ENCODE results near the gene RNF11.

The RNF11 gene

GRCh38 chr1:51311826-51312225 is 75.8 kb downstream of the RNF11 start:
- no peak overlapping the region for H3K4me3 ChIP-seq (ENCODE audit: low read depth, low read length)

GRCh38 chr1:51312718-51313117 is 76.6 kb downstream of the RNF11 start:
- no peak overlapping the region for H3K4me3 ChIP-seq (ENCODE audit: low read depth, low read length)

DNA sequence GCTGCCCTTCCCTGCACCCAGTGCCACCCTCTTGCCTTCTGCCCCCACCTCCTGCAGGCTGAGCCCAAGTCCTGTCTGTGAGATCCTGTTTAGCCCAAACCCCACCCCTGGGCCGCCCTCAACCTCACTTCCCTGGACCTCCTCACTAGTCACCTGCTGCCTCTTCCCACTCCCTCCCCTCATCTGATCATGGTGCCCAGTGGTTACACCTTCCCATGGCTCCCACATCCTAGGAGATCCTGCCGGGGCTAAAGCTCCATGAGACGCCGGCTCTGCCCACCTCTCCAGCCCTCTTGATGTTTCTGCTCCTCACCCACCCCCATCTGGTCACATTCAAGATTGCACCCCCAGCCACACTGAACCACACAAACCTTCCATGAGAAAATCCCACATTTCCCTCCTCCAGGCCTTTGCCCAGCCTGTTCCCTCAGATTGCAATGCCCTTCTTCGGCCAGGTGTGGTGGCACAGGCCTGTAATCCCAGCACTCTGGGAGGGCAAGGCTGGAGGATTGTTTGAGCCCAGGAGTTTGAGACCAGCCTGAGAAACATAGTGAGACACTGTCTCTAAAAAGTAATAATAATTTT is 77.3 kb downstream of the RNF11 start:
- no peak overlapping the region for H3K4me3 ChIP-seq (ENCODE audit: low read depth, low read length)

- H3K4me3 ChIP-seq (ENCODE audit: low read depth, low read length), result no peak overlapping the region
These were observed 78.1 kb downstream of the RNF11 start for GRCh38 chr1:51313961-51314777.

DNA sequence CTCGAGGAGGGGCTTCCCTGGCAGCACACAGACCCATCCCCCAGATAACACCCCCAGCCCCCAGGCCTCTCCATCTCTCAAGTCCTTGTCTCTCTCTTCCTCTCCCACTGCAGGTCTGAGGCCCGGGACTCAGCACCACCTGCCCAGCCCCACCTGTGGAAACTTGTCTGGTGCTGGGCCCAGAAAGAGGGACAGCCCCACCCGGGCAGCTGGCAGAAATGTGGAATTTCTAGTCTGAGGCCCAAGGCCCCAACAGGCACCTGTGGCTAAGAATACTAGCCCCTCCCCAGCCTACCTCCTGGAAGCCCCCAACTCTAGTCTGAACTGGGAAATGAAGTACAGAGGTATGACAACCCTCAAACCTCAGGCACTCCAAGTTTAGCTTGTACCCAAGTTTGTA is 78.9 kb downstream of the RNF11 start:
- H3K4me3 ChIP-seq (ENCODE audit: low read depth, low read length), result no peak overlapping the region

DNA sequence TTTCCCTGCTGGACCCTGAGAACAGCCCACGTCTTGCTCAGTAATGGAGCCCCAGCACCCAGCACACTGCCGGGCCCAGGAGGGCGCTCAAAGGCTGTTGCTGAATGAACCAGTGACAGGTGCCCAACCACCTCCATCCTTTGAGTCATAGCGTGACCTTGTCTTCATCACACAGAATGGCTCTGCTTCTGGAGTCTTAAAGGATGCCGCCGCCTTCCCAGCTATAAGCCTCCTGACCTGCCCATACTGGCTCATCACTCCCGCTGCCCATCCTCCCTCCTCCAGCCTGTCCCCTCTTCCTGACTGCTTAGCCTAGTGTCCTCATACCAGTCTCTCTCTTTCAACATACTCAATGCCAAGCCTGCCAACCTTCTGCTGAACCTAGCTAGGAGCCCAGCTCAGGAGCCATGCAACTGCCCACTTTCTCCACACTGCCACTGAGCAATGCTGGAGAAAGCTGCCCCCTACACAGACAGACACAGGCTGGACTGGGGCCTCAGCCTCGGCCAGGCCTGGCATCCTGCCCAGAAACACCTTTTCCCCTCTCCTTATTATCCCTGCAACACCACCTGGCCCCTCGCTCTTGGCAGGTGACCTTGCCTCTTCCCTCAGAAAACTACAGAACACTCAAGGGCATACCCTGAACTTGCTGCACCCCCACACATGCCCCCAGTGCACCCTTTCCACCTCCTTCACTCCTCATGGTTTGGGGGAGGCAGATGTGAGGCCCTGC is 80.2 kb downstream of the RNF11 start:
- no peak overlapping the region for H3K4me3 ChIP-seq (ENCODE audit: low read depth, low read length)

- no peak overlapping the region for H3K4me3 ChIP-seq (ENCODE audit: low read depth, low read length)
These were observed 80.7 kb downstream of the RNF11 start for GRCh38 chr1:51316846-51317120.

DNA sequence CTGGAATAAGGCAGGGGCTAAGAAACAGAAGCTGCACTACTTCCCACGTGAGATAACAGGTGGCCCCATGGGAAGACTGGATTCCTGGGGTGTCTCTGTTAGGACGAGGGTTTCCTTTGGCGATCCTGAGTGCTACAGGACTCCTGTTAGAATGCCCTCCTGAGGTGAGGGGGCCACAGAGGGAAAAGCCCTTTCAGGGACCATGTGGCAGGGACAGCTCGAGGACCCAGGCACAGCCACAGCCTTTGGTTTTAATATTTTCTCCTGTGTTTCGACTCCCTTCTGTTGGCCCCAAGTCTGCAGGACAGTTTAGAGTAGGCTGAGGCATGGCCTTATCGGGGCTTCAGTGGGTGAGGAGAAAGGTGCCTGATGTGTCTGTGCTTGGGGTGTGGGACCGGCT is 81.7 kb downstream of the RNF11 start:
- no peak overlapping the region for H3K4me3 ChIP-seq (ENCODE audit: low read depth, low read length)

GRCh38 chr1:51320967-51321923 is 85.2 kb downstream of the RNF11 start:
- no peak overlapping the region for H3K4me3 ChIP-seq (ENCODE audit: low read depth, low read length)

DNA sequence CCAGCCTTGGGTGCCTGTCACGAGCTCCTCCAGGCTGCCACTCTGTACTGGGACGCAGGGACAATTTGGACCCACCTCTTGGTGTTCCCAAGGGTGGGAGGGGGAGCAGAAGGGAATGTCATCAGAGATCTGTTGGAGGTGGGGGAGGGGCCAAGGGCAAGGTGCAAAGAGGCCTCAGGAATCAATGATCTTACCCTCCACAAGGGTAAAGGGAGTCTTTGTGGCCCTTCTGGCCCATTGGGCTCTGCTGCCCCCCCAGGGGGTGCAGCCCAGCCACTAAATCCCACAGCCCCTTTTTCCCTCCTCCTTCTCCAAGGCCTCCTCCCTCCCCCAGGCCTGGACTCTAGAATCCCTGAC is 85.8 kb downstream of the RNF11 start:
- H3K4me3 ChIP-seq (ENCODE audit: low read depth, low read length), result no peak overlapping the region

- no peak overlapping the region for H3K4me3 ChIP-seq (ENCODE audit: low read depth, low read length)
These were observed 86.5 kb downstream of the RNF11 start for GRCh38 chr1:51322417-51323101.

Data from iPS-11a (cell line).